ENCODE measurements around the gene ASTN2. TPM values are rescaled to one million over a fixed set of nuclear protein-coding genes. Genes with fewer than 3 reads are reported as not detected.

ASTN2 gene
- total RNA-seq, 2 experiments from 2014 or later: 3.9 TPM

DNA sequence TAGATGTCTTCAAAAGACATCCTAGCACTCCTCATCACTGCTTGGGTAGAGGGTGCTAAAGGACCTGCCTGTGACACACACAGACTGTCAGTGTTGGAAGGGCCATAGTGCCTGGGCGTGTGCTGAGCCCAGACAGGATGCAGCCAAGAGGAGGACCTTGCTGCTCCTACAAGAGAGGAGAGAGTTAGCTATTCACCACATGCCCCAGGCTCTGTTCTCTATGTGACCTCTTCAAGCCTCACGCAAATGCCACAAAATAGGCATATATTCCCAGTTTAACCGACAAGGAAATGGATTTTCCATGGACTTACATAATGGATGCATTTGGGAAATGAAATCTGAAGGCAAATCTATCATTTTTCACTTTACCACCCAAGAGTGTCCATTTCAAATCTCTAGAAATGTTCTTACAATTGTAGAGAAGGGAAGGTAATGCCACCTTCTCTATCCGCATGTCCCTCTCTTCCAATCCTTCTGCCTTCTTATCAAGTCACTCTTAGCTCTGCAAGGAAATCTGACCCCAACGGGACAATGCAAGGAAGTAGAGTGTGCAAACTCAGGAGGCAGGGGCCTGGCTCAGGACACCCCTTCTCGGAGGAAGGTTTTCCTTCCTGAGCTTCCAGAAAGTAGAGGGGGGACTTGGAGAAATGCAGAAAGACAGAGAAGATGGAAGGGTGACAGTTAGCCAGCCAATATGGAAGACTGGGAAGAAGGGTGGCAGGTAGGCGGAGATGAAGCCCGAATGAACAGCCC, 678.3 kb downstream of the ASTN2 start:
- H3K27ac Mint-ChIP-seq: no peak overlapping the region
- peaks cover 32% of the 10 kb centered on the region for H3K27me3 Mint-ChIP-seq
- H3K9me3 Mint-ChIP-seq: no peaks in the 10 kb centered on the region
- DNase-seq: no peak
- no peaks in the 10 kb centered on the region for H3K4me1 Mint-ChIP-seq
- H3K4me3 Mint-ChIP-seq: no peak overlapping the region
- H3K36me3 Mint-ChIP-seq: no peaks in the 10 kb centered on the region

DNA sequence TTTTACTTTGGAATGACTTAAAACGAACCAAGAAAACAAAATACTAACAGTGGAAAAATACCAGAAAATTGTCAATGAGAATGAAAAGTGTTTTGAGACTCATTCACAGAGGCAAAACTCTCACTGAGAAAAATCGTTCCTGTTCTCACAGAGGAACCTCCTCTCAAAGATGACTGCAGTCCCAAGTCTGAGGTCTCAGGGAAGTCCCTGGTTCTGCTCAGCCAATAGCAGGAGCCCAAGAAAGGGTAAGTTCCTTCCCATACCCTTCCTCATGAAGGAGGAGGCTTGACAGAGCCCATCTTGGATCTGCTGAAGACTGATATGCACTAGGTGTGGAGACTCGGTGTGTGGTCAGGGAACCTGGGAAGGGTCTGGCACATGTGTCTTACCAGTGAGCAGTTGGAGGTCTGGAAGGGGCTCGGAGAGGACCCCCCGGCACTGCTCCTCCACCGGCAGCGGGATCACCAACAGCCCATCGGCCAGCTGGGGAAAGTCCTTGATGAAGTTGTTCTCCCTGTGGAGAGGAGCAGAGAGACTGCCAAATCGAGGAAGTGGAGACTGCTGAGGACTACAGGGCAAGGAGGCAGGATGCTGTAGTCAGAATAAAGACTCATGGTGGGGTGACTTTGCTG, 681.7 kb downstream of the ASTN2 start:
- H3K36me3 Mint-ChIP-seq: no peaks in the 10 kb centered on the region
- no peaks in the 10 kb centered on the region for H3K4me1 Mint-ChIP-seq
- no peak overlapping the region for H3K27ac Mint-ChIP-seq
- H3K9me3 Mint-ChIP-seq: no peaks in the 10 kb centered on the region
- H3K27me3 Mint-ChIP-seq: peaks cover 32% of the 10 kb centered on the region
- no peak for DNase-seq
- no peak overlapping the region for H3K4me3 Mint-ChIP-seq

GRCh38 chr9:116726602-116727001, 688.3 kb downstream of the ASTN2 start:
- H3K9me3 Mint-ChIP-seq: no peaks in the 10 kb centered on the region
- no peaks in the 10 kb centered on the region for H3K4me1 Mint-ChIP-seq
- DNase-seq: no peak
- no peaks in the 10 kb centered on the region for H3K36me3 Mint-ChIP-seq
- H3K27ac Mint-ChIP-seq: no peak overlapping the region
- H3K27me3 Mint-ChIP-seq: no peaks in the 10 kb centered on the region
- no peak overlapping the region for H3K4me3 Mint-ChIP-seq

DNA sequence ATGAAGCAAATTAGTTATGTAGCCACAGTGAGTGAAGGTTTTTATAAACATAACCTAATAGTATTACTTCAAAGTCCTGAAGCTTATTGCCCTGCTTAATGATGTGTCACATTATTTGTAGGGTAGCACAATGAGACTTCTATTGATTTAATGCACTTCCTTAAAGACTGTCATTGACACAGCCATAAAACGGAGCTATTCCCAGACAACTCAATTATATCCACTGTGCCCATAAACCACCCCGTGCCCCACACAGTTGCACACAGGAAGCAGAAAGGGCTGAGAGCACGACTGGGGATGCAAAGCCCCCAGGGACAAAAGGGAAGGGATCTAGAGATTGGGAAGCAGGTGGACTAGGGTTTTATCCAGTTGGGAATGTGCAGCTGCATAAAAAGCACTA, 690.7 kb downstream of the ASTN2 start:
- Mint-ChIP-seq H3K27me3 (no peaks in the 10 kb centered on the region), H3K27ac (no peak overlapping the region), H3K9me3 (no peaks in the 10 kb centered on the region), H3K4me3 (no peak overlapping the region), H3K4me1 (no peaks in the 10 kb centered on the region), H3K36me3 (peaks cover 2% of the 10 kb centered on the region)
- no peak for DNase-seq

- no peak overlapping the region for H3K27ac Mint-ChIP-seq
- H3K4me3 Mint-ChIP-seq: no peak overlapping the region
- H3K36me3 Mint-ChIP-seq: peaks cover 2% of the 10 kb centered on the region
- no peak for DNase-seq
- H3K9me3 Mint-ChIP-seq: no peaks in the 10 kb centered on the region
- H3K4me1 Mint-ChIP-seq: no peaks in the 10 kb centered on the region
- no peaks in the 10 kb centered on the region for H3K27me3 Mint-ChIP-seq
These were observed 692.9 kb downstream of the ASTN2 start for GRCh38 chr9:116721944-116722343.

DNA sequence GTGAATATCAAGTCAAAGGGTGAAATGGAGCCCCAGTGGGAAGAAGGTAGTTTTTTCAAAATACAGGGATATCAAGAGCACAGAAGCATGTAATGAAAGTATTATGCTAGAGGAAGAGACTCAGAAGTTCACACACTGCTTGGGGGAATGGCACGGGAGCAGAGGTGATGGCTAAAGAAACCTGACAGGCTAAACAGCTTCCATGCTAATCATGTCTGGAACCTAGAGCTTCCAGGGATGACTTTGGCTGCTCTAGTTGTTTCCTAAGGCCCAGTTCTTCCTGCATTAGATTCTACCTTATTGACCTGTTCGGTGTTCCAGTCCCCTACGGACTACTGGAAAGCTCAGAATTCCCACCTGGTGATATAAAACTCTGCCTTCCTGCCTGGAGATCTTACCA, 693.4 kb downstream of the ASTN2 start:
- no peaks in the 10 kb centered on the region for H3K9me3 Mint-ChIP-seq
- H3K4me1 Mint-ChIP-seq: no peaks in the 10 kb centered on the region
- no peak for DNase-seq
- peaks cover 2% of the 10 kb centered on the region for H3K36me3 Mint-ChIP-seq
- H3K4me3 Mint-ChIP-seq: no peak overlapping the region
- no peak overlapping the region for H3K27ac Mint-ChIP-seq
- no peaks in the 10 kb centered on the region for H3K27me3 Mint-ChIP-seq

DNA sequence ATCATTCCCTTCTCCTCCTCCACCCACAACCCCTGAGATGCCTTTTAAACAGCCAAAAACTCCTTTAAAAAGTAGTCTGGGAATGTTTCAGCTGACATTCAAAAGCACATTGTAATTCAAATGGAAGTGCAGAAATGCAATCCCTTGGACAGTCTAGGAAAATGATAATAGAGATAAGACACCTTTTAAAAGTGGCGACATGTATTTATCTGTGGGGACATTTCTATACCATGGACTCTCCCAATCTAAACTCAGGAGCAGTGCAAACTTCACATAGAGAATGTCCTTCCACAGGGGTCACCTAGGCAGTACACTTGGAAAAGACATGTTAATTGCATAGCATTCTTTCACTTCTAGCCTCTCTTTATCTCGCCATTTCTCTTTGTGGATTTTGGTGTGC, 694.7 kb downstream of the ASTN2 start:
- no peaks in the 10 kb centered on the region for H3K9me3 Mint-ChIP-seq
- no peak overlapping the region for H3K27ac Mint-ChIP-seq

DNA sequence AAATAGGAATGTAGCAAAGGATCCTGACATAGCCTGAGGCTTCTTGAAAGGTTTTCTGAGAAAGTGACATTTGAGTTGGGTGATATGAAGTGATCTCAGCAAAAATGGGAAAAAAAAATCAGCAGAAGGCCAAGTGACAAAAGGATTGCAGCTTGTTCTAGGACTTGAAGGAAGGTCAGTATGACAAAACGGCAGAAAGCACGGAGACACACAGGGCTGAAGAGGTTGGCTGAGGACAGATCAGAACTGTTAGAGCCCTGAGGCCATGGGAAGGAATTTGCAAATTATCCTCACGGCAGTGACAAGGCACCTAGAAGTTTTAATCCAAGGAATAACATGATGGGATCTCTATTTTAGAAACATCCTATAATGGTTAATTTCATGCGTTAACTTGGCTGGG, 696.7 kb downstream of the ASTN2 start:
- no peak overlapping the region for H3K27ac Mint-ChIP-seq
- H3K4me1 Mint-ChIP-seq: no peaks in the 10 kb centered on the region
- no peak for DNase-seq

More for the DNA sequence above, 694.7 kb downstream of the ASTN2 start:
- no peak for DNase-seq
- Mint-ChIP-seq H3K4me3 (no peak overlapping the region), H3K4me1 (no peaks in the 10 kb centered on the region), H3K36me3 (peaks cover 2% of the 10 kb centered on the region), H3K27me3 (no peaks in the 10 kb centered on the region)

DNA sequence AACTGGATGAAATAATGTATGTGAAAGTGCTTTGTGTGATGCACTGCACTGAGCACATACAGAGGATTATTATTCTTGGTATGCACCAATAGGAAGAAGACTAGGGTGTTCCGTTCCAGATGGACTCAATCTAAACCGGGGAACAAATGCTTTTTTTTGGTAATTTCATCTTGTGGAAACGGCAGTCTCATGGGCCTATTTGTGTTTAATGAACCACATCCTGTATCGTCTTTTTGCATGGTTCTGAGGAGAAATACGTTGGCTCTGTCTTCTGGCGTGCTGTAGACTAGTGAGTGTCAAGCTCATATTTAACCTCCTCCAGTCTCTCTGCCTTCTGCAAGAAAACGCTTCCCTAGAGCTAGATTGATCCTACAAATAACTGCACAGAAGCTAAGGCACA, 697.7 kb downstream of the ASTN2 start:
- Mint-ChIP-seq H3K36me3 (peaks cover 3% of the 10 kb centered on the region), H3K4me3 (no peak overlapping the region), H3K4me1 (no peaks in the 10 kb centered on the region), H3K9me3 (no peaks in the 10 kb centered on the region), H3K27ac (no peak overlapping the region), H3K27me3 (no peaks in the 10 kb centered on the region)
- DNase-seq: no peak

More for the DNA sequence above, 696.7 kb downstream of the ASTN2 start:
- peaks cover 3% of the 10 kb centered on the region for H3K36me3 Mint-ChIP-seq
- H3K4me3 Mint-ChIP-seq: no peak overlapping the region
- H3K27me3 Mint-ChIP-seq: no peaks in the 10 kb centered on the region
- H3K9me3 Mint-ChIP-seq: no peaks in the 10 kb centered on the region

GRCh38 chr9:116716438-116716837, 698.4 kb downstream of the ASTN2 start:
- no peaks in the 10 kb centered on the region for H3K9me3 Mint-ChIP-seq
- H3K36me3 Mint-ChIP-seq: peaks cover 3% of the 10 kb centered on the region
- no peak for DNase-seq
- no peak overlapping the region for H3K4me3 Mint-ChIP-seq
- H3K27me3 Mint-ChIP-seq: no peaks in the 10 kb centered on the region
- H3K27ac Mint-ChIP-seq: no peak overlapping the region
- H3K4me1 Mint-ChIP-seq: no peaks in the 10 kb centered on the region

DNA sequence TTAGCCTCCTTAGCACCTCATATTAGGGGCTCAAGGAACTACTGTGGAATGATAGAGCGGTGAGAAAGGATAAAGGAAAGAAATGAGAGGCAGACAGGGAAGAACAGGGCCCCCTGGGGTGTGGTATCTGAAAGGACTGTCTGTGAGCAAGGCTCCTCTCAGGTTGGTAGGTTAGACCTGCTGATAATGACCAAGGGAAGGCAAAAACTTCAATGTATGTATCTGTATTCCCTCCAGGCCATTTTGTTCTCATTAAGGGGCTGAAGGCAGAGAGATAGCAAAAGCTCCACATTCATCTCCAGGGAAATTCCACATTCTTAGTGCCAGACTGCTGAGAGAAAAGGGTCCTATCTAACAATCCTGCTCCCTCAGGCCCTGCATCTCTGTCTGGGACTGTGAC, 699.1 kb downstream of the ASTN2 start:
- H3K4me1 Mint-ChIP-seq: no peaks in the 10 kb centered on the region
- peaks cover 3% of the 10 kb centered on the region for H3K36me3 Mint-ChIP-seq
- no peaks in the 10 kb centered on the region for H3K27me3 Mint-ChIP-seq
- DNase-seq: no peak
- H3K9me3 Mint-ChIP-seq: no peaks in the 10 kb centered on the region
- H3K27ac Mint-ChIP-seq: no peak overlapping the region
- H3K4me3 Mint-ChIP-seq: no peak overlapping the region

GRCh38 chr9:116713271-116713670, 701.6 kb downstream of the ASTN2 start:
- Mint-ChIP-seq H3K36me3 (peaks cover 1% of the 10 kb centered on the region), H3K4me1 (no peaks in the 10 kb centered on the region), H3K27me3 (no peaks in the 10 kb centered on the region), H3K27ac (no peak overlapping the region), H3K9me3 (no peaks in the 10 kb centered on the region), H3K4me3 (no peak overlapping the region)
- DNase-seq: no peak

GRCh38 chr9:116712781-116713180, 702.1 kb downstream of the ASTN2 start:
- Mint-ChIP-seq H3K4me1 (no peaks in the 10 kb centered on the region), H3K9me3 (no peaks in the 10 kb centered on the region), H3K4me3 (no peak overlapping the region), H3K36me3 (peaks cover 1% of the 10 kb centered on the region), H3K27ac (no peak overlapping the region), H3K27me3 (no peaks in the 10 kb centered on the region)
- DNase-seq: no peak

GRCh38 chr9:116706310-116707290, 708.3 kb downstream of the ASTN2 start:
- Mint-ChIP-seq H3K36me3 (peaks cover 20% of the 10 kb centered on the region), H3K4me3 (no peak overlapping the region), H3K27me3 (no peaks in the 10 kb centered on the region), H3K27ac (no peak overlapping the region), H3K9me3 (peaks cover 9% of the 10 kb centered on the region), H3K4me1 (peaks cover 8% of the 10 kb centered on the region)
- no peak for DNase-seq

GRCh38 chr9:116705531-116705930, 709.3 kb downstream of the ASTN2 start:
- no peak overlapping the region for H3K27ac Mint-ChIP-seq
- H3K4me3 Mint-ChIP-seq: no peak overlapping the region
- H3K27me3 Mint-ChIP-seq: no peaks in the 10 kb centered on the region
- peaks cover 16% of the 10 kb centered on the region for H3K4me1 Mint-ChIP-seq
- peaks cover 14% of the 10 kb centered on the region for H3K9me3 Mint-ChIP-seq
- no peak for DNase-seq
- peaks cover 31% of the 10 kb centered on the region for H3K36me3 Mint-ChIP-seq
